AG09319 (cell line): ENCODE results near the gene TMEM233.

Source experiments
- DNase-seq: peaks from one replicate; pipeline ENCODE4 v3.0.0-alpha.2; 2010; ENCODE audit warnings: low read depth; ENCODE audit errors: extremely low read depth
- TF ChIP-seq, protein P1 (sequence below): IDR thresholded peaks from 2 replicates; pipeline ENCODE4 v1.5.1; 2011; ENCODE audit warnings: low read depth, mild to moderate bottlenecking, inconsistent platforms, low read length, moderate library complexity

Gene TMEM233

DNA sequence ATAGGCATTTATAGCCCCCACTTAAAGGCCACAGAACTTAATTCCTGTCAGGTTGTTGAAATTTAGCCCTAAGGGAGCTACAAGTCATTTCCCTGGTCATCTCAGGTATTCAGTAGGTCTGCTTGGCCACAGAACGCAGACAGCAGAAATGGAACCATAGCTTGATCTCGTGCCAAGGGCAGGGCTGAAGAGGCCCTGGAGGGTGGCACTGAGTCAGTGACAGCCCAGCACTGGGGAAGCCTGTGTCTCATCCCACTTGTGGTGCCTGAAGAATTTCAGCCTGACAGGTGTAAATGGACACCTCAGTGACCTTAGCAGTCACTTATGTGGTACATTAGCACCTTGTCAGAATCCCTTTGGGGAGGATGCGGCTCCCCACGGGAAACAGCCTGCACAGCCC lies 81.0 kb downstream of the TMEM233 start:
- no peak for DNase-seq
- TF ChIP-seq, protein P1, sequence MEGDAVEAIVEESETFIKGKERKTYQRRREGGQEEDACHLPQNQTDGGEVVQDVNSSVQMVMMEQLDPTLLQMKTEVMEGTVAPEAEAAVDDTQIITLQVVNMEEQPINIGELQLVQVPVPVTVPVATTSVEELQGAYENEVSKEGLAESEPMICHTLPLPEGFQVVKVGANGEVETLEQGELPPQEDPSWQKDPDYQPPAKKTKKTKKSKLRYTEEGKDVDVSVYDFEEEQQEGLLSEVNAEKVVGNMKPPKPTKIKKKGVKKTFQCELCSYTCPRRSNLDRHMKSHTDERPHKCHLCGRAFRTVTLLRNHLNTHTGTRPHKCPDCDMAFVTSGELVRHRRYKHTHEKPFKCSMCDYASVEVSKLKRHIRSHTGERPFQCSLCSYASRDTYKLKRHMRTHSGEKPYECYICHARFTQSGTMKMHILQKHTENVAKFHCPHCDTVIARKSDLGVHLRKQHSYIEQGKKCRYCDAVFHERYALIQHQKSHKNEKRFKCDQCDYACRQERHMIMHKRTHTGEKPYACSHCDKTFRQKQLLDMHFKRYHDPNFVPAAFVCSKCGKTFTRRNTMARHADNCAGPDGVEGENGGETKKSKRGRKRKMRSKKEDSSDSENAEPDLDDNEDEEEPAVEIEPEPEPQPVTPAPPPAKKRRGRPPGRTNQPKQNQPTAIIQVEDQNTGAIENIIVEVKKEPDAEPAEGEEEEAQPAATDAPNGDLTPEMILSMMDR = no peak

DNA sequence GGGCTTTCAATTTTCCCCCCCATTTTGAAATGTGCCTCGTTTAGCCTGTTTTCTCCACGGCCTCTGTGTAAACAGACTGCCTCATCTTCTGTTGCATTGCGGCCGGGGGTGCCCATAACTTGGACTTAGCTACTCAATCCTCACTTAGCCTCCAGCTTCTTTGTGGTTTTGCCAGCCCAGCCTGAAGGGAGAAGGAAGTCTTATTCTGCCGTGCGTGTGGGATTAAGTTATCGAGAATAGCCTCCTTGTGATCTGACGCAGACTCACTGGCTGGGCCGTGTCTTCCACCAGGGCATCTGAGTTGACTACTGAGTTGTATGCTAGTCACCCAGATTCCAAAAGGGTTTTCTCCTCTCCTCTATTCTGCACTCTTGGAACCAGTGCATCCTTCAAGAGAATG lies 82.4 kb downstream of the TMEM233 start:
- TF ChIP-seq, protein P1 = no peak
- no peak for DNase-seq

DNA sequence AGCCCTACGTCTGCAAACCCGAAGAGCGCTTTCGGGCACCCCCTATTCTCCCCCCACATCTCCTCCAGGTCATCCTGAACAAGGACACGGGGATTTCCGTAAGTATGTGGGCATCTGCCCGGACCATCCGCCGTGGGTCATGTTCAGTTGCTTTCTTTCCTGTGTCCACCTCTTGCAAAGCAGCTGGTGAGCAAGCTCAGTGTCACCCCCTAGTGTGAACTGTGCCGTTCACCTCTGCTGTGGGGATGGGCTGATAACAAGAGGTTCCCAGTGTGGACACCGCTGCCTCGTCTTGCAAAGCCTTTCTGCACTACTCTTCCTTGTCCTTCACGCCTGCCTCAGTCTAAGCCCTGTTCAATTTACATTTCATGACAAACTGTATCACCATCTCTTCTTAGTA lies 83.0 kb downstream of the TMEM233 start:
- TF ChIP-seq, protein P1 = no peak
- no peak for DNase-seq

DNA sequence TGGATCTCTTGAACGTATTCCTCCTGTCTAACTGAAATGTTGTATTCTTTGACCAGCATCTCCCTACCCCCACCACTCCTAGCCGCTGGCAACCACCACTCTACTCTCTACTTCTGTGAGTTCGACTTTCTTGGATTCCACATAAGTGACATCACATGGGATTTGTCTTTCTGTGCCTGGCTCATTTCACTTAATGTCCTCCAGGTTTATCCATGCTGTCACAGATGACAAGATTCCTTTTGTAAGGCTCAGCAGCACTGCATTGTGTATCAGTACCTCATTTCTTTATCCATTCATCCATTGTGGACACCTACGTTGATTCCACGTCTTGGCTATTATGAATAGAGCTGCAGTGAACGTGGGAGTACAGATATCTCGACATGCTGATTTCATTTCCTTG lies 84.9 kb downstream of the TMEM233 start:
- TF ChIP-seq, protein P1 = no peak
- no peak for DNase-seq

DNA sequence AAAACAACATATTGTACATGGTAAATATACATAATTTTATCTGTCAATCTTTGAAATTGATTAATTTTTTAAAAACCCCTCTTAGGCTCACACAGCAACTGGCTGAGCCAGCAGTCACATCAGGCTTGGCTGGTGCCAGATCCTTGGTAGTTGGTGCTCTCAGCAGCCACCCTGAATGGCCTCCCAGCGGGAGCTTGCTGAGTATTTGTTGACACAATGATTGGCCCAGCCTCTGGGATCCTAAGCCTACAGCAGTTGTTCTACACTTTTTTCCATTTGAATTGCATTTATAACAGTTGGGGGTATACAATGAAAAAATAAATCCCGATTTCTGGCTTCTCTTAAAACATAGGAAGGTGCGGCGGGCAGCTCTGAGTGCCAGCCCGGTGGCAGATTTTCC lies 85.5 kb downstream of the TMEM233 start:
- no peak for DNase-seq
- TF ChIP-seq, protein P1 = no peak

DNA sequence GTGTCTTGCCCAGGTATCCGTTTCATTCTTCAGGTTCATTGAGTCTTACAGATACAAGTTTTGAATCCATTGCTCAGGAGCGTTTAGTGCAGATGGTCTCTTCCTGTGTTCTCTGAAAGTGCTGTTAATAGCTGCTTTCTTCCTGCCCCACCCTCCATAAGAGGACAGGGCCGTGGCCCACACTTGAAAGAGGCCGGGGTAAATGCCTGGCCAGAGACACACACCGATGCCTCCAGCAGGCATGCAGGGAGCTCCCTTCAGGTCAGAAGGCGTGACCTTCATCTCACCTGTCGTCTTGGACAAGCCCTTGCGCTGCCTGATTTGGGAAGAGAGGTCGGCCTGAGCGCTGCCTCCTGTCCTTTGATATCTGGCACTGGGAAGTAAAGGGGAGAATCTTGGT lies 85.9 kb downstream of the TMEM233 start:
- DNase-seq = no peak
- TF ChIP-seq, protein P1 = no peak

DNA sequence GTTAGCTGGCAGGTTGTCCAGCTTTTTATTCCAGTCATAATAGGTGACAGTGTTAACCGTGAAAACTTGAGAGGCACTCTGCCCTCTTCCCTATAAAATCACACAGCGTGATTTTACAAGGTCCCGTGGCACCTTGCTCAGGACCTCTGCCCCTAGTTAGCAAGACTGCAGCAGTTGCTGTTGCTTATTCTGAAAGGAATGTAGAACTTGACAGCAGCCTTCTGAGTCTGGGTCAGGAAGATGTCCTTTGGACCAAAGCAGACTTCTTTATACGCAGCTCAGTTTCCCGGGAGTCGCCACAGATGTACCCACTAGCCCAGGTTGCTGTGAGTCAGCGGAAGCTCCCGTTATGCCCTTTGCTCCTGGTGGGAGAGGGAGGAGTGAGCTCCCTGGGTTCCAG lies 87.5 kb downstream of the TMEM233 start:
- DNase-seq = no peak
- TF ChIP-seq, protein P1 = no peak
